ENCODE data around the gene ST8SIA1.
"Not testable (repeated sequence)": the region's sequence is repeated elsewhere in the genome, so short reads cannot be mapped to it uniquely, and the experiment has no call there.

ST8SIA1 gene

DNA sequence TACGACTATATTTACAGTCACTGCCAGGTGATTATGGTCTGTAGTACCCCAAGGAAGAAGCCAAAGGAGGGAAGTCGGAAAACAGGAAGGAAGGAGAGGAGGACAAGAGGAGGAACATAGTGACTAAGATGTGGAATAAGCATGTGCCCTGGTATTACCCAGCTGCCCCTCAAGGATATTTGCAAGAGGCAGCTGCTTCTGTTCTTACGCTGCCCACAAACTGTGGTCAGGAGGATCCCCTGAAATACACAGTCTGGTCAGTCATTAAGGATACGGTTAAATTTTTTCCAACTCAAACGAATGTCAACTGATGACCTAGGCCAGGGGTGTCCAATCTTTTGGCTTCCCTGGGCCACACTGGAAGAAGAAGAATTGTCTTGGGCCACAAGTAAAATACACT, 162.0 kb downstream of the ST8SIA1 start:
- no peak for DNase-seq (ENCODE audit: low read depth)

DNA sequence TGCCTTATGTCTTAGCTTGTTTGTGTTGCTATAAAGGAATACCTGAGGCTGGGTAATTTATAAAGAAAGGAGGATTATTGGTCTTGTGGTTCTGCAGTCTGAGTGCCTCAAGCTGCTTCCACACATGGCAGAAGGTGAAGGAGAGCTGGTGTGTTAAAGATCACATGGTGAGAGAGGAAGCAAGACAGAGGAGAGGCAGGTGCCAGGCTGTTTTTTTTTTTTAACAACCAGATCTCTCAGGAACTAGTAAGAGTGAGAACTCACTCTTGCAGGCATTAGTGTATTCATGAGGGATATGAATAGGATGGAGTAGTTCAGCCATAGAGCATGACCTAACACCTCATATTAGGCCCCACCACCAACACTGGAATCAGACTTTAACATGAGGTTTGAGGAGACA, 165.1 kb downstream of the ST8SIA1 start:
- no peak for DNase-seq (ENCODE audit: low read depth)

DNA sequence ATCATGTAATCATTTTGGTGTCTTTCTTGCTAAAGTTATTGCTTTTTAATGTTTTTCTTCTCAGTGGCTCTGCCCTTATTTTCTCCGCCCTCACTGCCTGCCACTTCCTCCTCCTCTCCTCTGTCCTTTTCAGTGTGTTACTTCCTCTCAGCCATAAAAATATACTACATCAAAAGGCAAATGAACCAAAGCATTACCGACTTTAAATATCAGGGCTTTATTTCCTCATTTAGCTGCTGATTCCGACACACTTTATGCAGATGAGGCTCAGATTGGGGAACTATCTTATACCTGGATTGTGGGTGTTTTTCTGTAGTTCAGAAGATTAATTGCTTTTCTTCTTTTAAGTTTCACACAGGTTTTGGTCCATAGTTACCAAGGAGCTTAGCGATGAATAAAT, 170.4 kb downstream of the ST8SIA1 start:
- no peak for DNase-seq (ENCODE audit: low read depth)

DNA sequence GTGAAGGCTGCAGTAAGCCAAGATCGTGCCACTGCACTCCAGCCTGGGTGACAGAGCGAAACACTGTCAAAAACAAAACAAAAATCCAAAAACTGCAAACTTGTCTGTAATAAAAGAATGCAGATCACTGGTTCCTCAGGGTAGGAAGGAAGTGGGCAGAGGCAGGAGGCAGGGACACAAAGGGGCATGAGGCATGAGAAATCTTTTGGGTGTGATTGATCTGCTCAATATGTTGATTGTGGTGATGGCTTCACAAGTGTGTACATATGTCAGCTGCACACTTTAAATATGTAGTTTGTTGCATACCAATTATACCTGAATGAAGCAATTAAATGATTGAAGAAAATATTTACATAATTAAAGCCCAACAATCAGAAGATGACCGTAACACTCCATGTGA, 170.9 kb downstream of the ST8SIA1 start:
- no peak for DNase-seq (ENCODE audit: low read depth)

DNA sequence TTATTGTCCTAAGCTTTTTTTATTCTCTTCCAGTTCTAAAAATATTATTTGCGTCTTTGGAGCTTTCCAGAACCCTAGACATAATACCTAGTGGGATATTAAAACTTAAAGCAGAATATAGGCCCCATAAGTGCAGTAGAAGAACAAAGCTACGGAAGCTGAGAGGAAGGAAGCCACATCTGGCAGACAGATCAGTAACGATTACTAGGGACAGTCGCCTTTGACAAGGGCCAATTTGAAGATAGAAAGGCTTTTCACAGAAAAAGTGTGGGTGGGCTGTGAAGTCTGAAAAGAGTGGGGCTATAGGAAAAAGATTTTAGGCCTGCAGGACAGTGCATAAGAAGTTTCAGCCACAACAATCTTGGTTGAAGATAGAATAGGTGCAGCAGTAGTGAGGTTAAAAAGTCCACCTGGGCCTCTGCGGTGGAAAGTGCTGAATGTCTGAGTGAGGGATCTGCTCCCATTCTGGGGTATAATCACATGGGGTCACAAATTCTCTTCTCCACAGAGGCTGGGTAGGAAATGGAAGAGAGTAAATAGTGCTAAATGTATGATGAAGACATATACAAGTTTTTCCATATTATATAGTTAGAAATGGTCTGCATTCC, 174.0 kb downstream of the ST8SIA1 start:
- no peak for DNase-seq (ENCODE audit: low read depth)

DNA sequence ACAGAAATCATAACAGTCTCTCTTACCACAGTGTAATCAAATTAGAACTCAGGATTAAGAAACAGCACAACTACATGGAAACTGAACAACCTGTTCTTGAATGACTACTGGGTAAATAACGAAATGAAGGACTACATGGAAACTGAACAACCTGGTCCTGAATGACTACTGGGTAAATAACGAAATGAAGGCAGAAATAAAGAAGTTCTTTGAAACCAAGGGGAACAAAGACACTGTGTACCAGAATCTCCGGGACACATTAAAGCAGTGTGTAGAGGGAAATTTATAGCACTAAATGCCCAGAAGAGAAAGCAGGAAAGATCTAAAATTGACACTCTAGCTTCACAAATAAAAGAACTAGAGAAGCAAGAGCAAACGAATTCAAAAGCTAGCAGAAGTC, 185.2 kb downstream of the ST8SIA1 start:
- DNase-seq (ENCODE audit: low read depth): not testable (repeated sequence)

DNA sequence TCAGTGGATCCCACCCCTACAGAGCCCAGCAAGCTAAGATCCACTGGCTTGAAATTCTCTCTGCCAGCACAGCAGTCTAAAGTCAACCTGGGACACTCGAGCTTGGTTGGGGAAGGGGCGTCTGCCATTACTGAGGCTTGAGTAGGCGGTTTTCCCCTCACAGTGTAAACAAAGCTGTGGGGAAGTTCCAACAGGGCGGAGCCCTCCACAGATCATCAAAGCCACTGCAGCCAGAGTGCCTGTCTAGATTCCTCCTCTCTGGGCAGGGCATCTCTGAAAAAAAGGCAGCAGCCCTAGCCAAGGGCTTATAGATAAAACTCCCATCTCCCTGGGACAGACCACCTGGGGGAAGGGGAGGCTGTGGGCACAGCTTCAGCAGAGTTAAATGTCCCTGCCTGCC, 187.8 kb downstream of the ST8SIA1 start:
- DNase-seq (ENCODE audit: low read depth): not testable (repeated sequence)

Measured in stimulated activated CD8-positive, alpha-beta memory T cell treated with anti-CD3 and anti-CD28 coated beads, Interleukin-4, amount 100 ng/mL, for 24 hours (primary cell).